Activated CD8-positive, alpha-beta memory T cell treated with anti-CD3 and anti-CD28 coated beads, Interleukin-2, amount 50 U/mL, for 24 hours (primary cell): ENCODE results near the gene OPRPN.

ENCODE experiments used
- DNase-seq: peaks from one replicate; pipeline ENCODE4 v3.0.0-alpha.2; 2020; ENCODE audit errors: extremely low read depth

Gene OPRPN

GRCh38 chr4:70397580-70397979 is at the start of gene OPRPN:
Gene OPRPN, plus strand, starts transcription at chr4:70397940. Its CDS starts 1,346 bp downstream, at chr4:70399286.
- no peak for DNase-seq

GRCh38 chr4:70356185-70356584 is 41.6 kb upstream of the OPRPN start:
- DNase-seq: no peak

- no peak for DNase-seq
Measured at GRCh38 chr4:70359115-70359661, 38.6 kb upstream of the OPRPN start.

- DNase-seq: no peak
Measured at GRCh38 chr4:70360460-70360859, 37.3 kb upstream of the OPRPN start, which contains the start of gene SMR3A. Gene SMR3A, plus strand, starts transcription at chr4:70360760. Its CDS starts 1,356 bp downstream, at chr4:70362116.

- no peak for DNase-seq
Measured at GRCh38 chr4:70364002-70364401, 33.7 kb upstream of the OPRPN start.

- DNase-seq: no peak
Measured at GRCh38 chr4:70365479-70365878, 32.3 kb upstream of the OPRPN start.

GRCh38 chr4:70367813-70368212 is 29.9 kb upstream of the OPRPN start:
- DNase-seq: no peak

GRCh38 chr4:70371987-70372386 is 25.8 kb upstream of the OPRPN start:
- no peak for DNase-seq

- DNase-seq: no peak
Measured at GRCh38 chr4:70372760-70373159, 25.0 kb upstream of the OPRPN start.

GRCh38 chr4:70380578-70380977 is 17.2 kb upstream of the OPRPN start:
- no peak for DNase-seq

GRCh38 chr4:70382691-70383181 is 15.0 kb upstream of the OPRPN start, which contains the start of gene SMR3B:
Gene SMR3B, plus strand, starts transcription at chr4:70383131. Its CDS starts 1,380 bp downstream, at chr4:70384511.
- DNase-seq: no peak

- no peak for DNase-seq
Measured at GRCh38 chr4:70392057-70392776, 5.5 kb upstream of the OPRPN start.

GRCh38 chr4:70399319-70399718 is 1.6 kb downstream of the OPRPN start:
- no peak for DNase-seq

- no peak for DNase-seq
Measured at GRCh38 chr4:70402762-70403161, 5.0 kb downstream of the OPRPN start.

GRCh38 chr4:70405765-70406164 is 8.0 kb downstream of the OPRPN start:
- DNase-seq: no peak

- DNase-seq: no peak
Measured at GRCh38 chr4:70425306-70425705, 27.6 kb downstream of the OPRPN start.

- no peak for DNase-seq
Measured at GRCh38 chr4:70426789-70427188, 29.0 kb downstream of the OPRPN start.

GRCh38 chr4:70437197-70437596 is 39.5 kb downstream of the OPRPN start:
- no peak for DNase-seq

GRCh38 chr4:70442474-70442873 is 44.7 kb downstream of the OPRPN start:
- no peak for DNase-seq

GRCh38 chr4:70443329-70443728 is 45.6 kb downstream of the OPRPN start:
- DNase-seq: no peak

- DNase-seq: no peak
Measured at GRCh38 chr4:70449220-70449619, 51.5 kb downstream of the OPRPN start.

GRCh38 chr4:70452946-70453345 is 55.2 kb downstream of the OPRPN start:
- no peak for DNase-seq
